BJ (cell line): Measurements from ENCODE around the gene HEATR1. TPM values are rescaled to one million over a fixed set of nuclear protein-coding genes. Genes with fewer than 3 reads are reported as not detected.

Experiments
- CTCF ChIA-PET: fragments of 350-600 bp; formaldehyde crosslinking; extraction: SDS; loops from one replicate; lab custom pipeline; 2021; ENCODE audit warnings: antibody characterized with exemption, inconsistent platforms; lab: Yijun Ruan, JAX
- POLR2A ChIA-PET: fragments of 300-600 bp; sonication (Branson Sonifier 250); formaldehyde crosslinking; extraction: SDS; loops from one replicate; lab custom pipeline; 2021; ENCODE audit warnings: antibody characterized with exemption; lab: Charles Lee
- DNase-seq: peaks from one replicate; pipeline ENCODE4 v3.0.0-alpha.2; 2011; ENCODE audit warnings: low read depth
- H3K27me3 ChIP-seq: 2 replicates; pipeline ENCODE4 v1.6.0; 2011; ENCODE audit warnings: low read length; ENCODE audit not compliant: control insufficient read depth, insufficient read depth
- H3K36me3 ChIP-seq: 2 replicates; pipeline ENCODE4 v1.5.1; 2011; ENCODE audit warnings: low read length; ENCODE audit not compliant: control insufficient read depth, insufficient read depth
- H3K4me3 ChIP-seq: 2 replicates; pipeline ENCODE4 v1.5.1; 2011; ENCODE audit warnings: low read depth, mild to moderate bottlenecking, control low read depth, low read length
- polyA plus RNA-seq: library from polyadenylated mRNA; depleted of rRNA; stranded (reverse); fragments of >200 nt; gene quantifications from 2 replicates; pipeline ENCODE4 v1.2.3, GENCODE V29; 2011
- TF ChIP-seq, protein P1 (sequence below): IDR thresholded peaks from 2 replicates; pipeline ENCODE4 v1.5.1; 2011; ENCODE audit warnings: low read depth, mild to moderate bottlenecking, control low read depth, inconsistent platforms, low read length, moderate library complexity; ENCODE audit not compliant: insufficient read depth

Gene HEATR1
- polyA plus RNA-seq, 1 experiment, result 11.4 TPM

DNA sequence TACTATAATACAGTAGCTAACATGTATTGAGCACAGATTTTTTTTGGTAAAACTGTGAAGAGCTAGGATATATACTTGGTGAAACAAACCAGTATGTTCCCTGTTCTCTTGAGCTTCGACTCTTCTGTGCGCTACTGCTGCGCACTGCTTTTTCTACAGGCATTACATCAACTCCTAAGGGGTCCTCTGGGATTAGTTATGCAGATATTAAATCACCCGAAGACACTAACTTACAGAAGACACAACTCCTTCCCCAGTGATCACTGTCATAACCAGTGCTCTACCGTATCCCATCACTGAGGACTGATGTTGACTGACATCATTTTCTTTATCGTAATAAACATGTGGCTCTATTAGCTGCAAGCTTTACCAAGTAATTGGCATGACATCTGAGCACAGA, 55.9 kb downstream of the HEATR1 start:
- H3K4me3 ChIP-seq, result no peak overlapping the region
- no peak for DNase-seq
- ChIA-PET POLR2A (no interaction called here), CTCF (interaction anchor here (0.6 to 1.1 kb wide), 2 partner anchors 17 to 56 kb away, joined by 3 read pairs; no protein-coding TSS in a partner anchor)
- H3K27me3 ChIP-seq, result no peaks in the 10 kb centered on the region
- peaks cover 18% of the 10 kb centered on the region for H3K36me3 ChIP-seq
- TF ChIP-seq, protein P1, sequence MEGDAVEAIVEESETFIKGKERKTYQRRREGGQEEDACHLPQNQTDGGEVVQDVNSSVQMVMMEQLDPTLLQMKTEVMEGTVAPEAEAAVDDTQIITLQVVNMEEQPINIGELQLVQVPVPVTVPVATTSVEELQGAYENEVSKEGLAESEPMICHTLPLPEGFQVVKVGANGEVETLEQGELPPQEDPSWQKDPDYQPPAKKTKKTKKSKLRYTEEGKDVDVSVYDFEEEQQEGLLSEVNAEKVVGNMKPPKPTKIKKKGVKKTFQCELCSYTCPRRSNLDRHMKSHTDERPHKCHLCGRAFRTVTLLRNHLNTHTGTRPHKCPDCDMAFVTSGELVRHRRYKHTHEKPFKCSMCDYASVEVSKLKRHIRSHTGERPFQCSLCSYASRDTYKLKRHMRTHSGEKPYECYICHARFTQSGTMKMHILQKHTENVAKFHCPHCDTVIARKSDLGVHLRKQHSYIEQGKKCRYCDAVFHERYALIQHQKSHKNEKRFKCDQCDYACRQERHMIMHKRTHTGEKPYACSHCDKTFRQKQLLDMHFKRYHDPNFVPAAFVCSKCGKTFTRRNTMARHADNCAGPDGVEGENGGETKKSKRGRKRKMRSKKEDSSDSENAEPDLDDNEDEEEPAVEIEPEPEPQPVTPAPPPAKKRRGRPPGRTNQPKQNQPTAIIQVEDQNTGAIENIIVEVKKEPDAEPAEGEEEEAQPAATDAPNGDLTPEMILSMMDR, result no peak

DNA sequence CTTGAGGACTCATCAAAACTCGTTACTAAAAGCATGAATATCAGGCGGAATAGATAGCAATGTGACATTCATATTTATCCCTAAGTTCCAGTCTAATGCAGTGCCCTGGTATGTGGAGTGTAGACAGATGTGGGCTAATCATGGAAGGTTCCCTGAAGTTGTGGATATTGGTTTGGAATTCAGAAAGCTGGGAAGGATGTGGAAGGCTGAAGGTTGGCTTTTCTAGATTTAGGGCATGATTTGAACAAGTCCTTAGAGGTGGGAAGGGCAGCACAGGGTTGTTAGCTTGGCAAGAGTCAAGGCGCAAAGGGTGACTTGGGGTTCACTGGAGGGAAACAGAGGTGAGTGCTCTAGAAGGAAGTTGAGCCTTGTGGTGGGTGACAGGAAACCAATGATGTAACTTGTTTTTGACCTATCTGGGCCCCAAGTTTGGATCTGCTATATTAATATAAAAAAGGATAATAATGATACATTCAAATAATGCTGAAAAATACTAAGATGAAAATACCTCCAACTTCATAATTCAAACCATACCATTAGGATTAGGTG, 58.6 kb downstream of the HEATR1 start:
- H3K36me3 ChIP-seq, result peaks cover 21% of the 10 kb centered on the region
- no peak for DNase-seq
- TF ChIP-seq, protein P1, result no peak
- no peaks in the 10 kb centered on the region for H3K27me3 ChIP-seq
- ChIA-PET POLR2A (no interaction called here), CTCF (no interaction called here)
- H3K4me3 ChIP-seq, result no peak overlapping the region

DNA sequence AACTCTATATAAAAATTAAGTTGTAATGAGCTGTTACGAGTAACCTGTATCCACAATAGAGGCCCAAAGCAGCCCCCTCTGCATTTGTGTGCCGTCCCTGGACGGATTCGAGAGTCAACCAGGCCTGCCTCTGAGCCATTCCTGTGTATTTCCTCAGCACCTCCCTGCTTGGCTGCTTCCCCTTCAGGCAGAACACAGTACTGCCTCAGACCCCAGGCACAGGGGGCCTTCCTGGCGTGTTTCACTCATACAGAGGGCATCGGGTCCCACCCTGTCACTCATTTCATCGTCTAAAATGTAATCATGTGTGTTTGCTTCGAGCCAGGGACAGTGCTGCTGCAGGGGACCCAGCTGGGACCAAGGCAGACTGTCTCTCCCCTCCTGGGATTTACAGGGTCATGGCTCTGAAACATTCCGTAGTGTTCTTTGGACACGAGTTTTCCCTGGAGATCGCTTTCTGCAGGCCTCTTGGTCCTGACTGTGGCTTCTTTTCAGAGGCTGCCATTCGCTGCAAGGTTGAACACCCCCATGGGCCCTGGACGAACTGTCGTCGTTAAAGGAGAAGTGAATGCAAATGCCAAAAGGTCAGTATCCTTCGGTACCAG, 61.1 kb downstream of the HEATR1 start:
- no peak for DNase-seq

DNA sequence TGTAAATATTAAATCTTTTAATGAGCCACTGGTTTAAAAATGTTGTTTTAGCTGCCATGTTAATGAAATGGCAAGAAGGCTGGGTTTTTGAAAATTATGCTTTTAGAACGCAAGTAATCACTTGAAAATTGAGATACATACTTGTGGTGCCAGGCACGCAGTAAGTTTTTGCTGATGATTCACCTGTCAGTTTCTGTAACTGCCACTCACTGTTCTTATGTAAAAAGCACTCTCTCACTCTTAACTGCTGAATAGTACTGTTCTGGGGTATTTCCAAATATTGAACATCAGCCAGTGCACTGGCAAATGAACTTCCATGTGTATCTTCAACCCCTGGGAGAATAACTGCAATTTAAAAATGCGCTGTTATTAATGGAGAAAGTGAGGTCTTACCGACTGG, 62.6 kb downstream of the HEATR1 start:
- TF ChIP-seq, protein P1, result no peak
- ChIA-PET POLR2A (no interaction called here), CTCF (no interaction called here)
- no peak for DNase-seq
- no peak overlapping the region for H3K4me3 ChIP-seq
- no peaks in the 10 kb centered on the region for H3K27me3 ChIP-seq
- peaks cover 18% of the 10 kb centered on the region for H3K36me3 ChIP-seq

More for the DNA sequence above, 61.1 kb downstream of the HEATR1 start:
- peaks cover 27% of the 10 kb centered on the region for H3K36me3 ChIP-seq
- no peaks in the 10 kb centered on the region for H3K27me3 ChIP-seq
- no peak overlapping the region for H3K4me3 ChIP-seq
- CTCF ChIA-PET, result interaction anchor here (0.8 kb wide), 1 partner anchor 9 kb away, joined by 3 read pairs; no protein-coding TSS in a partner anchor
- TF ChIP-seq, protein P1, result 0 out of 2 replicates have a peak, but pooled peaks have one; percentile 8
- POLR2A ChIA-PET, result no interaction called here

DNA sequence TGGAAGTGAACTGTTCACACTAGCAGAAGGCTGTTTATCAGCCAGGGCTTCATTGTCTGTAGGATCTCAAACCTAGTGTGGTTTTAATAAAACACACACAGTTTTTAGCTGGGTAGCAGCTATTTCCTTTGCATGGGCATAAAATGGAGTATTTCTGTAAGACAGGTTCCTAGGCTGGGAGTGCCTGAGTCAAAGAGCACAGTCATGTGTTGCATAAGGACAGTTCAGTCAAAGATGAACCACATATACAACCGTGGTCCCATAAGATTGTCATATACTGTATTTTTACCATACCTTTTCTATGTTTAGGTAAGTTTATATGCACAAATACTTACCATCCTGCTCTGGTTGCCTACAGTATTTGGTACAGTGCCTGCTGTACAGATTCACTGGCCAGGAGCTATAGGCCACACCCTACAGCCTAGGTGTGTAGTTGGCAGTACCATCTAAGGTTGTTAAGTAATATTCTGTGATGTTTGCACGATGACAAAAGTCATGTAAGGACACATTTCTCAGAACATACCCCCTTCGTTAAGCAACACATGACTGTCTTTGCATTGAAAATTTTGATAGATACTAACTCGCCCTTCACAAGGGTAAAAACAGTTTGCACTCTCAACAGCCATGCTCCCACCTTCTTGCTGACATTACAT, 63.4 kb downstream of the HEATR1 start:
- TF ChIP-seq, protein P1, result no peak
- H3K4me3 ChIP-seq, result no peak overlapping the region
- H3K36me3 ChIP-seq, result peaks cover 19% of the 10 kb centered on the region
- no peaks in the 10 kb centered on the region for H3K27me3 ChIP-seq
- ChIA-PET CTCF (no interaction called here), POLR2A (no interaction called here)
- no peak for DNase-seq
